Colon (tissue), 2 donors: ENCODE data around the gene C11orf16.
"Not testable (repeated sequence)": the region's sequence is repeated elsewhere in the genome, so short reads cannot be mapped to it uniquely, and the experiment has no call there.

Experiments
- FAIRE-seq: peaks from 2 replicates; lab custom pipeline; 2012; peaks lifted over from hg19 to GRCh38; lab: Jason Lieb, UNC
- donor health status: control.
- donor health status: control.

C11orf16 gene

GRCh38 chr11:8891185-8891584 is 41.6 kb downstream of the C11orf16 start:
- FAIRE-seq, result not testable (repeated sequence)

DNA sequence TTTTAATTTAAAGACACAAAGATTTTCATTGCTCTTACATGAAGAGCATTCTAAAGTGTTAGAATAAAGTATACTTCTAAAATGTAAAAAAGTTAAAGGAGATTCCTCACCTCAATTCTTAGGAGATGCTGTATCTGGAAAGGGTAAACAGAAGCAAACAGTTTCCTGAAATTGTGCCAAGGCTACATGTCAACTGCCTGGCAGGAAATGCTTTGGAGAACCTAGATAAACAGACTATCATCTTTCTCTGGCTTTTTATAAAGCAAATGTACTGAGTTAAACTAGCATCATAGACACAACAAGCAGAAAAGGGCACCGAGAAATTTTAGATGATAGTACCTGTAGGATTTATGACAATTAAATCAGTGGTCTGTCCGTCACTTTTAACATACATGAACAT is 46.4 kb downstream of the C11orf16 start:
- no peak for FAIRE-seq

GRCh38 chr11:8881585-8881984 is 51.2 kb downstream of the C11orf16 start:
- not testable (repeated sequence) for FAIRE-seq

- no peak for FAIRE-seq
Measured at GRCh38 chr11:8878771-8879170, 54.0 kb downstream of the C11orf16 start.

DNA sequence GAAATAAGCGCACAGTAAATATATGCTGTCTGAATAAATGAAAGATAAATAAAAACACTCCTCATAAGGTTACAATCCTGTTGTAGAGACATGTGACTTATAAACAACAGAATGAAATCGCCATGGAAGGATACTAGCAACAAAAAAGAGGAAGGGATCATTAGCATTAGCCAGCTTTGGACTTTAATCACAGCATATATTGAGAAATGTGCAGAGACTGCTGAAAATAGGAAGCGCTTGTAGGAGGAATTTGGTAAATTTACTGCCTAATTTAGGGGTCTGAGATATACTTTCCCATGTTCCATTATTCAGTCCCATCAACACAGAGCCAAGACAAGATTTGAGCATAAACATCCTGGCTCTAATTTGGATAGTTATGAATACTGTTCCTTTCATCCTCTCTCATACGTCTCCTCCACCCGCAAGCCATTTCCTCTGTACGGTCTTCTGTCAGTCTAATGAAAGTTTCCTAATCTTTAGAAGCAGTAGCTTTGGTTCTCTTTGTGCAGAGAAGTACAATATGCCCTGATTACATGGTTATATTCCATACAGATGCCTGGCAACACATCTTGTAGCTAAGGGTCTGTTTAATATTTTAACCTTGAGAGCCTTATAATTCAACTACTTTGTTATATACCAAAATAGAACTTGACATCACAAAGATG is 58.9 kb downstream of the C11orf16 start:
- FAIRE-seq, result no peak

GRCh38 chr11:8871962-8872361 is 60.8 kb downstream of the C11orf16 start:
- FAIRE-seq, result no peak

- no peak for FAIRE-seq
Measured at GRCh38 chr11:8871171-8871775, 61.5 kb downstream of the C11orf16 start.

- no peak for FAIRE-seq
Measured at GRCh38 chr11:8870411-8871170, 62.2 kb downstream of the C11orf16 start.
